Common myeloid progenitor, CD34-positive (primary cell): Measurements from ENCODE around the gene CACNA1D.
"Not testable (repeated sequence)": the region's sequence is repeated elsewhere in the genome, so short reads cannot be mapped to it uniquely, and the experiment has no call there.

Source experiments
- CTCF ChIA-PET: fragments of 350-600 bp; sonication (Branson Sonifier 250); formaldehyde crosslinking; loops from one replicate; lab custom pipeline; 2021; ENCODE audit warnings: antibody characterized with exemption; lab: Charles Lee
- POLR2A ChIA-PET: fragments of 350-600 bp; sonication (Branson Sonifier 250); formaldehyde crosslinking; loops from one replicate; lab custom pipeline; 2021; ENCODE audit warnings: antibody characterized with exemption; lab: Charles Lee
- DNase-seq, 3 donors: peaks; one replicate each; pipeline versions ENCODE4 v3.0.0 to v3.0.0-alpha.2; 2013
- H3K27ac ChIP-seq, 2 experiments: 1 replicate in 1 of 2; 2 replicates in 1 of 2; pipeline ENCODE4 v1.7.0; 2013; ENCODE audit warnings: inconsistent platforms in 2 of 2, low read length in 2 of 2, mild to moderate bottlenecking in 2 of 2, low read depth in 1 of 2, moderate library complexity in 1 of 2; ENCODE audit not compliant: severe bottlenecking in 2 of 2, insufficient read depth in 1 of 2, poor library complexity in 1 of 2
- H3K27me3 ChIP-seq, 5 experiments: replicated peaks in 2 of 5; 1 replicate in 3 of 5; 2 replicates in 2 of 5; pipeline versions ENCODE4 v1.6.1 to v1.7.0; 2013; ENCODE audit warnings: low read length in 4 of 5, mild to moderate bottlenecking in 2 of 5, moderate library complexity in 2 of 5, inconsistent platforms in 1 of 5; ENCODE audit not compliant: insufficient read depth in 5 of 5, control insufficient read depth in 4 of 5
- H3K36me3 ChIP-seq, 4 experiments: 1 replicate in 2 of 4; 2 replicates in 2 of 4; pipeline versions ENCODE4 v1.6.1 to v1.7.0; 2013; ENCODE audit warnings: low read length in 3 of 4, control low read depth in 1 of 4, mild to moderate bottlenecking in 1 of 4; ENCODE audit not compliant: control insufficient read depth in 4 of 4, insufficient read depth in 4 of 4
- H3K4me1 ChIP-seq, 4 experiments: 1 replicate in 3 of 4; 2 replicates in 1 of 4; pipeline versions ENCODE4 v1.6.1 to v1.7.1; 2013; ENCODE audit warnings: low read length in 3 of 4, mild to moderate bottlenecking in 3 of 4, control low read depth in 1 of 4, inconsistent platforms in 1 of 4, moderate library complexity in 1 of 4; ENCODE audit not compliant: control insufficient read depth in 4 of 4, insufficient read depth in 4 of 4; ENCODE audit errors: control extremely low read depth in 1 of 4
- H3K4me3 ChIP-seq, 7 experiments: 1 replicate in 4 of 7; 2 replicates in 3 of 7; pipeline versions ENCODE4 v1.5.1 to v1.7.0; 2013; ENCODE audit warnings: mild to moderate bottlenecking in 7 of 7, low read length in 6 of 7, moderate library complexity in 6 of 7, inconsistent platforms in 2 of 7, low read depth in 2 of 7, control low read depth in 1 of 7; ENCODE audit not compliant: insufficient read depth in 4 of 7, control insufficient read depth in 1 of 7; ENCODE audit errors: extremely low read depth in 1 of 7
- H3K9me3 ChIP-seq, 5 experiments: 1 replicate in 4 of 5; 2 replicates in 1 of 5; pipeline versions ENCODE4 v1.6.1 to v1.7.1; 2013; ENCODE audit warnings: low read length in 4 of 5, mild to moderate bottlenecking in 2 of 5, inconsistent platforms in 1 of 5, low read depth in 1 of 5, moderate library complexity in 1 of 5; ENCODE audit not compliant: control insufficient read depth in 4 of 5, insufficient read depth in 2 of 5; ENCODE audit errors: control extremely low read depth in 1 of 5
- WGBS: methylation state at CpG from one replicate; pipeline ENCODE4 v1.1.5; 2013; ENCODE audit not compliant: insufficient coverage; 5-methylcytosine and 5-hydroxymethylcytosine counted together

Gene CACNA1D

GRCh38 chr3:53477689-53478088 is 16.7 kb upstream of the CACNA1D start:
- POLR2A ChIA-PET, H3K4me1 ChIP-seq, H3K27ac ChIP-seq, DNase-seq, H3K9me3 ChIP-seq, H3K36me3 ChIP-seq, H3K4me3 ChIP-seq, CTCF ChIA-PET: not testable (repeated sequence)
- peaks cover 0 to 18% (median 3%) of the 10 kb centered on the region in 5 experiments for H3K27me3 ChIP-seq
- WGBS: 100% methylated on average over 1 of the region's 1 CpG

DNA sequence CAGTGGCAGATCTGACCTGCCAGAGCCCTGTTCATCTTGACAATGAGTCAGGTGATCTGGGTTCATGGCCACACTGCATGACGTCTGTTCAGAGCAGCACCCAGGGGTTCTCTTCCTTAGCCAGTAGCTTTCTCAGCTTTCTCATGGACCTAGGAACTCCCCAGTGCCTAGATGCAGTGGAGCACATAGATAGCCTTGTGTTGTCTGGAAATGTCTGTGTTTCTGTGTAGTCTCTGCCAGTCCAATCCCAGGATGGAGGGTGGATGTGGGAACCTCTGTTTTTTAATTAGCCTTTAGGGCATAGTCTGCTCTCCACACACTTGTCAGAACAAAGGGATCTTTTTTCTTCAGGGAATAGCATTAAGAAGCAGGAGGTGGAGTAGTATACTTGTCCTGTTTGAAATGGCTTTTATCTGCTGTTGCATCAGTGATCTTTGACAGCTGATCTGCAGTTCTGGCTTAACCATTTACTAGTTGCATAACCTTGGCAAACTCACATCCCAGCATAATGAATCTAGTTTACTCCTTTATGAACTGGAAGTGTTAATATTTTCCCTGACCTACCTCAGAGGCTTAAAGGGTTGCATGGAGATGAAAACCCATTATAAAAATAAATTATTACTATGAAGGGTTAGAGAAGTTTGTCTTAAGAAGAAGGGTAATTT is 16.1 kb upstream of the CACNA1D start:
- Histone ChIP-seq H3K4me1 (no peaks in the 10 kb centered on the region), H3K27ac (no peak overlapping the region), H3K4me3 (no peak overlapping the region), H3K9me3 (no peaks in the 10 kb centered on the region), H3K27me3 (peaks cover 0 to 15% (median 3%) of the 10 kb centered on the region in 5 experiments), H3K36me3 (no peaks in the 10 kb centered on the region)
- DNase-seq: no peak
- POLR2A ChIA-PET: no interaction called here
- no CpG with 5 or more reads among the region's 1 CpG for WGBS
- CTCF ChIA-PET: no interaction called here

DNA sequence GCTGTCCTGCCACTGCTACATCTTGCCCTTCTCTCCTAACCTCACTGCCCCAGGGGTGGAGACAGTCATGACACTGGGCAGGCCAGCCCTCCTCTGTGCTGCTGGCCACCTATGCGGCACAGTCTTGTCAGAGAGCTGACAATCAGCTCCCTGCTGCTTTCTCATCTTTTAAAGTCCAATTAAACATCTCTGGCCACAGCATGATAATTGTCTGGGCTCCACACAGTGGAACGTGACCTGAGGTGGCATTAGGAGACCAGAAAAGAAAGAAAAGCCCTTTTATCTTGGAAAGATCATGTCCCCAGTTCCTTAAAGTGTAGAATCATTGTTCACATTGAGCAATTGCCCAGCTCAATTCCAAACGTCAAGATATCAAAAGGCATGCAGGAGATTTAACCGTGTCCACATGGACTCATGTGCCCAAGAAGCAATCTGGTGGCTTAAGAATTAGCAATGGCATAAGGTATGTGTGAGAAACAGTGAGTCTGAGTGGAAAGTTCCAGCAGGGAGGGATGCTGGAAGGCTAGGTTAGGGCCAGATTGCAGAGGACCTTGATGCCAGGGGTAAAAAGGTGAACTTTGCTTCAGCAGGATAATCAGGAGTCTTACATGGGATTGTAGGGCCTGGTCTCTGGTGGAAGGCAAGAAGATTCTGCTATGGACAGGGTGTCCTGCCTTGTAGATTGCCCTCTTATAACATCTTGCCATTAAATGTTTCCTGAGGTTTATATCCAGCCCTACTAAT is 15.3 kb upstream of the CACNA1D start:
- no peak overlapping the region for H3K27ac ChIP-seq
- peaks cover 0 to 14% (median 3%) of the 10 kb centered on the region in 5 experiments for H3K27me3 ChIP-seq
- H3K4me1 ChIP-seq: no peaks in the 10 kb centered on the region
- H3K9me3 ChIP-seq: no peaks in the 10 kb centered on the region
- POLR2A ChIA-PET: no interaction called here
- no peak for DNase-seq
- CTCF ChIA-PET: no interaction called here
- H3K4me3 ChIP-seq: no peak overlapping the region
- H3K36me3 ChIP-seq: no peaks in the 10 kb centered on the region
- WGBS: 98% methylated on average over 4 of the region's 4 CpGs

GRCh38 chr3:53482227-53482626 is 12.2 kb upstream of the CACNA1D start:
- ChIA-PET POLR2A (no interaction called here), CTCF (interaction anchor here (1.0 kb wide), 2 partner anchors 27 to 32 kb away, joined by 3 read pairs; no protein-coding TSS in a partner anchor)
- WGBS: 100% methylated on average over 1 of the region's 1 CpG

GRCh38 chr3:53483821-53484220 is 10.6 kb upstream of the CACNA1D start:
- WGBS: 100% methylated on average over 1 of the region's 2 CpGs
- POLR2A ChIA-PET: no interaction called here

More at GRCh38 chr3:53482227-53482626, 12.2 kb upstream of the CACNA1D start:
- Histone ChIP-seq H3K27ac (no peak overlapping the region), H3K9me3 (no peaks in the 10 kb centered on the region), H3K4me1 (peaks cover 0 to 9% (median 0%) of the 10 kb centered on the region in 4 experiments), H3K27me3 (peaks cover 0 to 14% (median 3%) of the 10 kb centered on the region in 5 experiments), H3K4me3 (no peak overlapping the region), H3K36me3 (no peaks in the 10 kb centered on the region)
- no peak for DNase-seq

DNA sequence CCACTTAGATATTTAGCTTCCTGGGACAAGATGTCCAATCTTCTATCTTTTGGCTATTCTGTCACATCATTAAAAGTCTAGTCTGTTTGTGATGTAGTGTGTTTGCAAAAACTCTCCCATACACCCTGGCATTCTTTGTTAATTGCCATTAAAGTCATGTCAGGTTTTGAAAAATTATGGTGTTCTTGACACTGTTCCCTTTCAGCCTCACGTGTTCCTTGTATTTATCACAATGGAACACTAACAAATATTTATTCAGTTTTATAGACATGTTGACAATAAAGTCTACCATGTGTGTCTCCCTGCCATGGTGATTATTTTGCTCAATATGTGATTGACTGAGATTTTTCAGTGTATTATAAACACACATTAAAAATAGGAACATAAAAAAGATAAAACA is 9.4 kb upstream of the CACNA1D start:
- H3K36me3 ChIP-seq: no peaks in the 10 kb centered on the region
- H3K27me3 ChIP-seq: peaks cover 0 to 9% (median 2%) of the 10 kb centered on the region in 5 experiments
- no peak overlapping the region for H3K4me3 ChIP-seq
- CTCF ChIA-PET: interaction anchor here (1.9 kb wide), 1 partner anchor 8 kb away, joined by 6 read pairs; the partner anchor contains the start of gene CACNA1D
- no peak overlapping the region for H3K27ac ChIP-seq
- no peak for DNase-seq
- no CpG with 5 or more reads among the region's 1 CpG for WGBS
- POLR2A ChIA-PET: no interaction called here
- peaks cover 0 to 9% (median 0%) of the 10 kb centered on the region in 4 experiments for H3K4me1 ChIP-seq
- no peaks in the 10 kb centered on the region for H3K9me3 ChIP-seq

More at GRCh38 chr3:53483821-53484220, 10.6 kb upstream of the CACNA1D start:
- Histone ChIP-seq H3K9me3 (no peaks in the 10 kb centered on the region), H3K4me3 (no peak overlapping the region), H3K27me3 (peaks cover 0 to 14% (median 0%) of the 10 kb centered on the region in 5 experiments), H3K4me1 (peaks cover 0 to 9% (median 0%) of the 10 kb centered on the region in 4 experiments), H3K27ac (no peak overlapping the region), H3K36me3 (no peaks in the 10 kb centered on the region)
- CTCF ChIA-PET: interaction anchor here (1.9 kb wide), 1 partner anchor 10 kb away, joined by 6 read pairs; the partner anchor contains the start of gene CACNA1D
- DNase-seq: no peak
